K562 (cell line): ENCODE results near the gene DNAH5. TPM values are rescaled to one million over a fixed set of nuclear protein-coding genes. Genes with fewer than 3 reads are reported as not detected.

ENCODE experiments used
- ATAC-seq: fragments of 200-7000 bp; cut with Tn5 transposase; 3 replicates; pipeline ENCODE4 v1.9.1; 2020; ENCODE audit warnings: moderate library complexity
- BruUV-seq: library from RNA; stranded (reverse); fragments of 400-500 nt; replicated peaks from 2 replicates; lab custom pipeline; 2021; lab: Mats Ljungman, UMichigan
- CTCF ChIA-PET: fragments of 300-600 bp; formaldehyde crosslinking; extraction: SDS; loops from one replicate; lab custom pipeline; 2021; ENCODE audit warnings: low intra/inter-chr PET ratio; lab: Yijun Ruan, JAX
- POLR2A ChIA-PET: fragments of 300-600, 350-650 bp; sonication (Branson Sonifier 250); formaldehyde crosslinking; extraction: SDS; loops from one replicate; lab custom pipeline; 2021; ENCODE audit warnings: antibody characterized with exemption, inconsistent platforms; lab: Yijun Ruan, JAX
- DNase-seq, 4 experiments: peaks; one replicate each; pipeline versions ENCODE4 v3.0.0 to v3.0.0-alpha.2; 2011 to 2018; ENCODE audit warnings: low spot score in 3 of 4, mixed read lengths in 3 of 4; ENCODE audit errors: extremely low read depth in 1 of 4
- FAIRE-seq: peaks from 2 replicates; lab custom pipeline; 2011; peaks lifted over from hg19 to GRCh38; lab: Jason Lieb, UNC
- H2AFZ ChIP-seq: 2 replicates; pipeline ENCODE4 v1.6.0; 2011; ENCODE audit warnings: low read depth, low read length, control low read depth, inconsistent platforms
- H3K27ac ChIP-seq: fragments of 200-600 bp; 3 replicates; pipeline ENCODE4 v1.8.0; 2011; ENCODE audit warnings: low read depth, mild to moderate bottlenecking, control low read depth, inconsistent platforms, low read length, moderate library complexity, mixed read lengths; ENCODE audit errors: extremely low read depth
- H3K27me3 ChIP-seq, 2 experiments: fragments of 300-600 bp in 1 of 2; 2 replicates in 1 of 2; 3 replicates in 1 of 2; pipeline versions ENCODE4 v1.6.0 to v1.8.0; 2011; ENCODE audit warnings: inconsistent platforms in 2 of 2, low read length in 2 of 2, mild to moderate bottlenecking in 1 of 2, mixed read lengths in 1 of 2, moderate library complexity in 1 of 2; ENCODE audit not compliant: control insufficient read depth in 2 of 2, insufficient read depth in 2 of 2
- H3K36me3 ChIP-seq: fragments of 300-600 bp; 3 replicates; pipeline ENCODE4 v1.8.0; 2011; ENCODE audit warnings: mild to moderate bottlenecking, low read length, inconsistent platforms; ENCODE audit not compliant: control insufficient read depth, insufficient read depth
- H3K4me1 ChIP-seq, 2 experiments: fragments of 200-600 bp in 1 of 2; replicated peaks in 1 of 2; 2 replicates in 1 of 2; 3 replicates in 1 of 2; pipeline versions ENCODE4 v1.5.1 to v1.8.0; 2011; ENCODE audit warnings: inconsistent platforms in 2 of 2, low read length in 2 of 2, mild to moderate bottlenecking in 1 of 2, mixed read lengths in 1 of 2, moderate library complexity in 1 of 2; ENCODE audit not compliant: control insufficient read depth in 2 of 2, insufficient read depth in 2 of 2
- H3K4me2 ChIP-seq: 2 replicates; pipeline ENCODE4 v1.6.1; 2011; ENCODE audit warnings: low read length, control low read depth, inconsistent platforms, mixed read lengths; ENCODE audit not compliant: insufficient read depth
- H3K4me3 ChIP-seq: fragments of 200-600 bp; sonication (generic), shearing (Covaris generic); 2 replicates; pipeline ENCODE4 v1.5.1; 2016; ENCODE audit warnings: control low read depth, inconsistent platforms
- H3K79me2 ChIP-seq: fragments of 200-600 bp; 3 replicates; pipeline ENCODE4 v1.8.0; 2011; ENCODE audit warnings: low read length, inconsistent platforms; ENCODE audit not compliant: control insufficient read depth, insufficient read depth
- H3K9ac ChIP-seq, 2 experiments: 2 replicates each; pipeline versions ENCODE4 v1.6.0 to v1.6.1; 2011; ENCODE audit warnings: low read depth in 2 of 2, low read length in 2 of 2, control low read depth in 1 of 2, inconsistent platforms in 1 of 2, mild to moderate bottlenecking in 1 of 2, mixed read lengths in 1 of 2; ENCODE audit not compliant: insufficient read depth in 1 of 2
- H3K9me1 ChIP-seq: one replicate; pipeline ENCODE4 v1.6.0; 2011; ENCODE audit warnings: inconsistent platforms, mild to moderate bottlenecking, low read length, moderate library complexity; ENCODE audit not compliant: control insufficient read depth, insufficient read depth
- H3K9me3 ChIP-seq: replicated peaks from 2 replicates; pipeline ENCODE4 v1.5.1; 2011; ENCODE audit warnings: low read depth, low read length, inconsistent platforms; ENCODE audit not compliant: control insufficient read depth, insufficient read depth
- H4K20me1 ChIP-seq: replicated peaks from 2 replicates; pipeline ENCODE4 v1.6.1; 2011; ENCODE audit warnings: low read length, inconsistent platforms, mixed read lengths; ENCODE audit not compliant: control insufficient read depth, insufficient read depth
- CGGBP1 ChIP-seq: fragments of 250-450 bp; sonication (Bioruptor Pico); IDR thresholded peaks from 2 replicates; pipeline ENCODE4 v1.9.0; 2021; ENCODE audit warnings: mild to moderate bottlenecking
- E2F4 ChIP-seq: sonication (generic); formaldehyde crosslinking; IDR thresholded peaks from 2 replicates; pipeline ENCODE4 v1.8.0; 2022; ENCODE audit warnings: mild to moderate bottlenecking, low read depth, missing genetic modification reagents
- E2F5 ChIP-seq: sonication (generic); formaldehyde crosslinking; IDR thresholded peaks from 2 replicates; pipeline ENCODE4 v1.8.0; 2022; ENCODE audit warnings: mild to moderate bottlenecking, missing genetic modification reagents
- ETS2 ChIP-seq: IDR thresholded peaks from 2 replicates; pipeline ENCODE4 v1.6.1; 2016; ENCODE audit warnings: borderline replicate concordance, missing genetic modification characterization, mild to moderate bottlenecking, moderate library complexity, missing compliant biosample characterization; ENCODE audit not compliant: poor library complexity, severe bottlenecking
- GABPB2 ChIP-seq: fragments of 250-450 bp; sonication (Bioruptor Pico); conservative IDR thresholded peaks from 2 replicates; pipeline ENCODE4 v1.5.1; 2021; ENCODE audit warnings: mild to moderate bottlenecking
- MAZ ChIP-seq, 2 experiments: fragments of 450-650 bp in 1 of 2; sonication (generic) in 1 of 2; formaldehyde crosslinking; IDR thresholded peaks in 1 of 2; conservative IDR thresholded peaks in 1 of 2; 2 replicates each; pipeline versions ENCODE4 v1.4.0 to v1.5.0; 2020; ENCODE audit warnings: mild to moderate bottlenecking in 1 of 2, missing genetic modification reagents in 1 of 2
- POU5F1 ChIP-seq: fragments of 150-350 bp; IDR thresholded peaks from 2 replicates; pipeline ENCODE4 v1.6.1; 2014; ENCODE audit warnings: borderline replicate concordance, low read length, low read depth, mild to moderate bottlenecking; ENCODE audit not compliant: partially characterized antibody
- RBM39 ChIP-seq: fragments of 200-400 bp; formaldehyde crosslinking; optimal IDR thresholded peaks from 2 replicates; pipeline ENCODE3; 2018; ENCODE audit warnings: low read depth, low read length
- SMARCC2 ChIP-seq: fragments of 450-650 bp; IDR thresholded peaks from 2 replicates; pipeline ENCODE4 v1.6.1; 2017; ENCODE audit warnings: antibody characterized with exemption, moderate library complexity, mild to moderate bottlenecking, low read depth
- ZNF3 ChIP-seq: fragments of 250-450 bp; sonication (Bioruptor Pico); IDR thresholded peaks from 2 replicates; pipeline ENCODE4 v1.5.0; 2021; ENCODE audit warnings: mild to moderate bottlenecking, moderate library complexity
- ZNF431 ChIP-seq: sonication (generic); formaldehyde crosslinking; IDR thresholded peaks from 2 replicates; pipeline ENCODE4 v1.8.0; 2022; ENCODE audit warnings: mild to moderate bottlenecking, missing genetic modification reagents
- ZNF551 ChIP-seq: fragments of 250-450 bp; sonication (Bioruptor Pico); IDR thresholded peaks from 2 replicates; pipeline ENCODE4 v1.5.0; 2021; ENCODE audit warnings: mild to moderate bottlenecking, moderate library complexity
- WGBS: fragments of 100-300 bp; shearing (Covaris generic); methylation state at CpG from one replicate; pipeline ENCODE4 v1.1.6; 2016; ENCODE audit warnings: low coverage, mixed read lengths; ENCODE audit not compliant: insufficient coverage; ENCODE audit errors: missing lambda C conversion rate; 5-methylcytosine and 5-hydroxymethylcytosine counted together
- in situ Hi-C: fragments of 300-500 bp; cut with MboI; formaldehyde crosslinking; loops from 4 replicates; pipeline ENCODE4 v1.15.0; 2018; ENCODE audit warnings: inconsistent platforms, mixed read lengths
- intact Hi-C: fragments of 100-400 bp; cut with micrococcal nuclease; formaldehyde crosslinking; loops from 2 replicates; pipeline ENCODE4 v1.14.2; 2022
- polyA plus RNA-seq, 8 experiments: library from polyadenylated mRNA; depleted of rRNA in 4 of 8; stranded (reverse) in 5 of 8; unstranded in 3 of 8; fragments of >200 nt; fragmentation: Nextera tagmentation in 2 of 8; fragmentation: Illumina TruSeq in 1 of 8; extraction: Ambion mirVana in 2 of 8; extraction: Trizol in 1 of 8; gene quantifications; 2 replicates each; pipeline versions ENCODE4 v1.2.1 to v1.2.3, GENCODE V29; 2011 to 2014; ENCODE audit warnings: inconsistent platforms in 1 of 8, missing spikeins in 1 of 8
- total RNA-seq, 7 experiments: library from RNA; depleted of rRNA in 6 of 7; stranded (reverse); fragments of >200 nt in 6 of 7; fragmentation: Illumina TruSeq in 2 of 7; extraction: Trizol in 2 of 7; gene quantifications; 2 replicates each; pipeline versions ENCODE4 v1.2.1 to v1.2.3, GENCODE V29; 2011 to 2021; ENCODE audit warnings: low replicate concordance in 1 of 7

The DNAH5 gene
- total and polyA plus RNA-seq, 9 of the 15 experiments (the other 6 are each of a cell fraction or from before 2014, with no cell fraction given): 0.03 TPM; not detected in 8

GRCh38 chr5:13698885-13699284 lies 245.6 kb downstream of the DNAH5 start (continued):
- no peak for TF ChIP-seq CGGBP1 (CRISPR knock-in tag)
- TF ChIP-seq, all 486 proteins: peak for 0

- Histone ChIP-seq H3K27me3 (no peaks in the 10 kb centered on the region), H3K27ac (no peak overlapping the region), H4K20me1 (no peaks in the 10 kb centered on the region)
- no TSS peak for BruUV-seq
- DNase-seq: no peak
- TF ChIP-seq POU5F1 (no peak), RBM39 (no peak), ZNF551 (CRISPR knock-in tag) (no peak), ZNF431 (no peak), GABPB2 (no peak), SMARCC2 (no peak), ZNF3 (no peak), E2F4 (CRISPR knock-in tag) (no peak), E2F5 (CRISPR knock-in tag) (no peak), ETS2 (tag) (no peak), MAZ (CRISPR knock-in tag; conservative IDR thresholded peaks at IDR 0.05 in 1 of 2, IDR thresholded peaks at IDR 0.05 in 1 of 2) (no peak)
- TF ChIP-seq, all 486 proteins: peak for 0
- POLR2A ChIA-PET: no interaction called here
- intact Hi-C loops (no loop called here), in situ Hi-C loops (no loop called here)
- no peak overlapping the region for H3K4me3 ChIP-seq
- H3K4me2 ChIP-seq: no peak overlapping the region
- ATAC-seq (no peak), FAIRE-seq (no peak)
- WGBS: under 1% methylated on average over 9 of the region's 9 CpGs
- CTCF ChIA-PET: no interaction called here
- no peaks in the 10 kb centered on the region for H3K36me3 ChIP-seq
- H3K9ac ChIP-seq: no peak overlapping the region
- H3K9me3 ChIP-seq: no peaks in the 10 kb centered on the region
- H3K4me1 ChIP-seq: no peaks in the 10 kb centered on the region
- no peaks in the 10 kb centered on the region for H3K9me1 ChIP-seq
- H2AFZ ChIP-seq: no peak overlapping the region
- H3K79me2 ChIP-seq: no peaks in the 10 kb centered on the region
Measured at GRCh38 chr5:13695076-13695712, 249.3 kb downstream of the DNAH5 start.
